Activated CD8-positive, alpha-beta memory T cell treated with anti-CD3 and anti-CD28 coated beads for 4 hours (primary cell): ENCODE results near the gene SLC25A38.

Source experiments
- DNase-seq, 2 donors: peaks; one replicate each; pipeline ENCODE4 v3.0.0-alpha.2; 2020; ENCODE audit warnings: low read depth in 2 of 2

Gene SLC25A38

DNA sequence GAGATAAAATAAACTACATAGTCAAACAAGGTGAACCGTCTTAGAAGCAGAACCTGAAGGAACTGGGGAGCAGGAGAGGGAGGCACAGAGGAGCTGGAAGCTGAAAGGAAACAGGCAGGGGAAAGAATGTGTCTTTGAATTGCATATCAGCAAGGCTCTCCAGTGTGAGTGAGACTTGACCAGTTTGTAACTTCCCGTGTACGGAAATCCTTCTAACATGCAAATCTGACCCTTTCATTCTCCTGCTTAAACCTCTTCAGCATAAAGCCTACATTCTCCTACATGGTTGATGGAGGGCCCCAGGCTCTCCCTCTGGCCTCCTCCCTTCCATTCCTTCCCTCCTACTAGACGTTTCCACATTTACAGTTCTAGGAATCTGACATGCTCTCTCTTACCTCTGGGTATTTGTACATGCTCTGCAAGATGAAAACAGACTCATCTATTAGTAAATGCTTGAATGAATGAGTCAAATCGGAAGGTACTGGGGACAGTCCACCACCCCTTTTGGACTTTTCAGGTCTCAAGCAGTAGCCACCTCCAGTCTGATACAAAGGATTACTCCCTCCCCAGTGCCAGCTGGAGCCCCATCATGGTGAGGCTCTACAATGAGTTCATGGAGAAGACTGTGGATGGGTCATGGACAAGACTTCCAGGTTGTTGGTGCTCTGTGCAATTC lies 6.1 kb upstream of the SLC25A38 start:
- DNase-seq, result no peak

DNA sequence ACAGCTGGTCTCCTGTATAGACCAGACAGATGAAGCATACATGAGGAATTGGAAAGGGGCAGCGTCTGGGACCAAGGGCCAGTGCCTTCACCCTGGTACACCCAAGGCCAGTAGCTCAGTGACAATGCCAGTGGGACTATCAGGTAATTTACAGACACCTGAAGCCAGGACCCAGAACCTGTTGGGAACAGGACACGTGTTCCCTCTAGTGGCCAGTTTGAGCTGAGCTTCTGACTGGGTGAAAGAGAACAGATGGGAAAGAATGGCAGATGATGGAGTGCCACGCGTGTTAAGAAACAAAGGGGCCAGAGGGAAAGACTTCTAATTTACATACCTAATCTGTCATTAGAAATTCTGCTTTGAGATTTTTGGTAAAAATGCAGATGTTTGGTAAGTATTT lies 5.1 kb upstream of the SLC25A38 start:
- peak in 1 of 2 donors; percentile 44 for DNase-seq

DNA sequence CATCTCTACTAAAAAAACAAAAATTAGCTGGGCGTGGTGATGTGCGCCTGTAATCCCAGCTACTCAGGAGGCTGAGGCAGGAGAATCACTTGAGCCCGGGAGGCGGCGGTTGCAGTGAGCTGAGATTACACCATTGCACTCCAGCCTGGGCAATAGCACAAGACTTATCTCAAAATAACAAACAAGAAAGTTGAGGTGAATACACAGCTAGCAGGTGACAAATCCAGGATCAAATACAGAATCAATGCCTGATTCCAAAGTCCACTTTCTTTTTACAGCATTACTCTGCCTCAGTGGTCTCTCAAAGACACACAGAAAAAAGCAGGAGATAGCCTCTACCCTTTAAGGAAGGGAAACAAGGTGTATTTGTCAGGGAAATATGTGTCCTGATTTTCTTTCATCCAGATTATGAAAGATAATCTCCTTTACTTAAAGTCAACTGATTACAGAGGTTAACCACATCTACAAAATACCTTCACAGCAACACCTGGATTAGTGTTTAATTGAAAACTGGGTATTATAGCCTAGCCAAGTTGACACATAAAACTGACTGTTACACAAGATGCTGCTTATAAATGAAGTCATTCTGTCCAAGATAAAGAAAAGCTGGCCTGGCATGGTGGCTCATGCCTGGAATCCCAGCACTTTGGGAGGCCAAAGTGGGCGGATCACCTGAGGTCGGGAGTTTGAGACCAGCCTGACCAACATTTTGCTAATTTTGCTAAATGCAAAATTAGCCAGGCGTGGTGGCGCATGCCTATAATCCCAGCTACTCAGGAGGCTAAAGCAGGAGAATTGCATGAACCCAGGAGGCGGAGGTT lies 4.0 kb upstream of the SLC25A38 start:
- DNase-seq, result no peak

DNA sequence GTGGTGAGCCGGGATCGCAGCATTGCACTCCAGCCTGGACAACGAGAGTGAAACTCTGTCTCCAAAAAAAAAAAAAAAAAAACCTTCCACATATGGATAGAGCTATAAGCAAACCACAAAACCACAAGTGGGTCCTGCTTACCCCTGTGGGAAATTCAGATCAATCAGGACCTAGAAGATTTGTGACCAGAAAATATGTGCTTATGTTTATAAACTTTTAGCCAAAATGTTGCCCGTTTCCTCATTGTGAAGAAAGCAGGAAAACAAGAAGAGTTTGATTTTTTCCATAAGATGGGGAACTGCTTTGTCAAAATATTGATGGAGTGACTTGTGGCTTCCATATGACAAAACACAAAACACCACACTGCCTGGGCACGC lies 3.4 kb upstream of the SLC25A38 start:
- DNase-seq, result no peak

DNA sequence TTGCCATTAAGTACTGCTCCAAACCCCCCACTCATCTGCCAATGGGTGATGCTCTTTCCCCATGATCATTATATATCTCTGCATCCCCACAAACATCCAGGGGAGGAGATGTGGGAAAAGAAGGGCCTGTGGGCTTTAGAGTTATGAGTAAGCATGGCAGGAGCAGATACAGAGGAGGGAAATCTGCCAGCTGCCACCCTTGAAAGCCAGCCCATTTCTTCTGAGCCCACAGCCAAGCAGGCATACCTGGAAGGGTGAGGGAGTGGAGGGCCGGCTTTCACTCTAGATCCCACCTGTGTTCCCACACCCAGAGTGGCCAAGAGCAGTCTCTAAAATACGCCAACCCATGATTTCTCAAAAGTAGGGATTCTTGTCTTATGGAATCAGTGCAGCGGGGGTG lies 1.7 kb upstream of the SLC25A38 start:
- DNase-seq, result no peak

DNA sequence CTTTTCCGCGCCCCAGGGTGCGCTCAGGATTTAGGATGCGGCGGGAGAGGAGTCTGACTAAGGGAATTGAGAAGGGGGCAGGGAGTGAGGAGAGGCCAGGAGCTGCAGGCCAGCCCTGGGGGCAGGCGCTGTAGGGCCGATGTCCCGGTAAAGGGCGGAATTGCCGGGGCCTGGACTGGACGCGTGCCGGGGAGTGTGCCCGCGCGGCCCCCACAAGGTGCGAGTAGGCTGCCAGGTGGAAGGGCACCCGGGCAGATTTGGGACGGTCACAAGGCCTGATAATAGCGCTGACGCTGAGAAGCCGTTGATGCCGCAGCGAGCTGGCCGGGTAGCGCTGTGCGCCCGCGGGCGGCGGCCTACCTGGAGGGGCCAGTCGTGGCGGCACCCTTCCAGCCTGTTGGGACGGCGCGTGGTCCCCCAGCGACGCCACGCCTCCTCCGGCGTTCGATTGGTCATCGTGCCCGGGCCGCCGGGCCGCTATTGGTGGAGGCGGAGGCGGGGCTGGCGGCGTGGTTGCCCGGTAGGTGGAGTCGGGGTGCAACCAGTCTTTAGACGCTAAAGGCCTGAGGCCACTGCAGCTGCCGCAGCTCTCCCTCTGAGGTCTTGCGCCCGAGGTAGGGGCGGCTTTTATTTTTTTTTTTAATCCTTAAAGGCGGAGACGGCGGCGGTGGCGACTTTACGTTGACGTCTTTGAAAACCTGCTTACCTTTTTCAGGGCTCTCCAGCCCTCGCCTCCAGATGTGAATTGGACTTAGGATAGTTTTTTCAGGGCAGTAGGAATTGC lies 903 bp downstream of the SLC25A38 start:
- peak; percentile 87 to 88 for DNase-seq

DNA sequence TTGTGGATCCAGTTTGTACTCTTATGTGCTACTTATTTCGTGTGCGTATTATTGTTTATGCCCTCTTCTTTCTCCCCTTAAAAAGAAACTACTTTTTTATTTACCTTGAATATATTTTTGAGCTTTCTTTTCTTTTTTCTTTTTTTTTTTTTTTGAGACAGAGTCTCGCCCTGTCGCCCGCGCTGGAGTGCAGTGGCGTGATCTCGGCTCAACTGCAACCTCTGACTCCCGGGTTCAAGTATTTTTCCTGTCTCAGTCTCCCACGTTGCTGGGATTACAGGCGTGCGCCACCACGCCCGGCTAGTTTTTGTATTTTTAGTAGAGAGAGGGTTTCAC lies 1.5 kb downstream of the SLC25A38 start:
- no peak for DNase-seq

DNA sequence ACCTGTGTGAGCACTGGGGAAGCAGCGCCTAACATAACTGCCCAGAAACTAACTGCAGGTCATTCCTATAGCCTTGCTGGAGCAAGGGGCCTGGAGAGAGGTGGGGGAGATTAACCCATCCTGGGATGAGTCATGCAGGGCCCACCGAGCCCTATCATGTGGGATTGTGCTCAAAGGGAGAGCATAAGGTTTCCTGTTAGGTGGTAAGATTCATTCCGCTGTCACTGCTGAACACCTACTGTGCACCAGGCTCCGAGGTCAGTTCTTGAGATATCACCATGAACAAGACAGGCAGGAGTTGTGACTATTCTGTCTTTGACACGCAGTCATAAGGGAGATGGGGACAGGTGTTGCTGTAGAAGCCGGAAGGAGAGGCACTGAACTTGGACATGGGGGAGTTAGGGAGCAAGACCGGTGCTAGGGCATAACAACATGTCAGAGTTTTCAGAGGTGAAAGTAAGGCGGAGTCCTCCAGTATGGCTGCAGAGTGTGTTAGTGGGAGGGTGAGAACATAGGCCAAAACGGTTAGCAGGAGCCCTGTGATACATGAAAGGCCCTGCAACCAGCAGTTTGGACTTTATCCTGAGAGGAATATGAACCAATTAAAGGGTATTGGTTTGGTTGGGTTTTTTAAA lies 2.4 kb downstream of the SLC25A38 start:
- no peak for DNase-seq

DNA sequence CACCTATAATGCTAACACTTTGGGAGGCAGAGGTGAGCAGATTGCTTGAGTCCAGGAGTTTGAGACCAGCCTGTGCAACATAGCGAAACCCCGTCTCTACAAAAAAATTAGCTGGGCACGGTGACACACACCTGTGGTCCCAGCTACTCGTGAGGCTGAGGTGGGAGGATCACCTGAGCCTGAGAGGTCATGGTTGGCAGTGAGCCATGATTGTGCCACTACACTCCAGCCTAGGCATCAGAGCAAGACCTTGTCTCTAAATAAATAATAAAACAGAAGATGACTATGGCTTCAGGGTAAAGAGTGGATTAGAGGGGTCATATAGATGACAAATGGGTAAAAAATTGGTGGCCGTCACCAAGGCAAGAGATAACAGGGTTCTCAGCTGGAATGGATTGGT lies 3.1 kb downstream of the SLC25A38 start:
- DNase-seq, result no peak

DNA sequence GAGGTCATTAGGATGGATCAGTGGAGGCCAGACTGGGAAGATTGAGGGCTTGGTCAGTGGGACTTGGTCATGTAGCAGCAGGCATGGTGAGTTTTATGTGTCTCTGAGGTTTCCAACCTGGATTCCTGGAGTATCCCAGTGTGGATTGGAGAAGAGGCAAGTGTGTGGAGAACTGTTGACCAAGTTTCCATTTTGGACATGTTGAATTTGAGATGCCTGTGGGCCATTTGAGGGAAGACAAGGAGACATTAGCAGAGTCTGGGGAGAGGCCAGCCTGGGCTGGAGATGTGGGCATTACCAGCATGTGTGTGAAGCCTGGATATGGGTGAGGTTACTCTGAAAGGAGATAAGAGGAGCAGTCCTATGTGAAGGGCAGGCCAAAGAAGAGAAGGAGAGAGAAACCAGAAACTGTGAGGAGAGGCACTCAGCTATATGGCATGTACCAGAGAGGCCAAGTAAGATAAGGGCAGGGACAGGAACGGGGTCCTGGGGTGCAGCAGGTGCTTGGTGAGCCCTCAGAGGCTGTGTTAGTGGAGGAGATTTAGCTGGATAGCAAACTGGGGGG lies 4.3 kb downstream of the SLC25A38 start:
- DNase-seq, result no peak

DNA sequence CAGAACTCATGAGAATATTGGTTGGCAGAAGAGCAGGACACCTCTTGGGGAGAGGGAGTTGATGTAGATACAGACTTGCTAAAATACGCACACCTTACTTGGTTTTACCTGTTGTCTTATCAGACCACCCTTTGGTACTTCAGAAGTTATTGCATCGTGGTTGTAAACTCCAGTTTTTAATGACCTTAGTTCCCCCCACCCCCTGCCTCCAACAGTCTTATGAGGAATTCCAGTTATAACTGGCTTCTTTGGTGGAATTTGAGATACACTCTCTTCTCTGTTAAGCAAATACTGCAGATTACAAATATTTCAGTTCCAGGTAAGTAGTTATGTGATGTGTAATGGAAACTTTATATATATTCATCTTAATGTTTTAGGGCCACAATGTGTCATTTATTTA lies 5.0 kb downstream of the SLC25A38 start:
- no peak for DNase-seq

DNA sequence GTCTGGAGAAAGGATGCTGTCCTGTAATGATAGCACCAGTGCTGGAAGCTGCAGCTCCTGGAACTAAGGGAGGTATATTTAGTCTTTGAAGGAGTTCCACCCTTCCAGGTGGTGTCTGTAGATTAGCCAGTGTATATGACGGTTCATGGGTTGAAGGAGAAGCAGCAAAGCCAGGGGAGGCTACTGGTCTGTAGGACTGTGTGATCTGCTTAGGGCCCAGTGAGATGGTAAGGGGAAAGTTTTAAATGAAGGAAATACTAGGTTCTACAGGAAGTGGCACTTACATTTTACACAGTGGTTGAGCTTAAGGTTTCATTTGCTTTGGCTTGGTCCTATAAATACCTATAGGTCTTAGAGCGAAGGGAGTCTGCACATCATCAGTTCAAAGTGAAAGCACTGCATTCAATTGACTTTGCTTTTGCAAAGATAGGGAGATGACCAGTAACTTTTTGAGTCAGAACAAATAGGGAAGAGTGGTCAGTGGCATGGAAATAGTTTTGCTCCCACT lies 5.6 kb downstream of the SLC25A38 start:
- DNase-seq, result no peak

DNA sequence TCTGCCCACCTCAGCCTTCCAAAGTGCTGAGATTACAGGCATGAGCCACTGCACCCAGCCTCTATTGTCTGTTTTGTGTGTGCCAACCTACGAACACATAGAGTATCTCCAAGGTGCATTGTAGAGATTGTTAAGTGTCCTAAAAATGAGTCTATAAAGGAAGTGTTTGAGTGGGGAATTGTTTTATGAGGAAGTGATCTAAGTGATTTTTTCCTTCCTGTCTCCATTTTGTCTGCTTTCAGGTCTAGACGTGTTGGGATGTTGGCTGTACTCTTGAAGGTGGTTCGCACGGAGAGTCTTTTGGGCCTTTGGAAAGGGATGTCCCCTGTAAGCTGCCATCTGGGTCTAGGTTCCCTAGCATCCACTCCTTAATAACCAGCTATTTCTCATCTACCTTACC lies 7.0 kb downstream of the SLC25A38 start:
- no peak for DNase-seq

DNA sequence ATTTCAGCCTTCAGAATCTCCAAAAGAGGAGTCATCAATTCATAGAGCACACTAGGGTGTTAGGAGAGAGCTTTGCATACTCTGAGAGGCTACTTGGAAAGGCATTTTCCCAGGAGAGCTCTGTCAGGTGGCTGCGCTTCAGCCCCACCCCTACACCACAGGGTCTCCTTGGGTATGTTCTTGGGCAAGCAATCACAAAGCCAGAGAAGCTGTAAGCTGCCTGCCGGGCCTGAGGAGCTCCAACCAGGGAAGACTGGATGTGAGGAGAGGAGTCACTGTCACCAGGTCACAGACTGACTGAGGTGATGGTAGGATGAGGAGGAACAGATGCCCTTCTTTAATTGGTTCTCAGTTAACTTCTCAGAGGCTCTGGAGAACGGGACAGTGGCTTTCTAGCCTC lies 13.5 kb downstream of the SLC25A38 start:
- DNase-seq, result no peak

DNA sequence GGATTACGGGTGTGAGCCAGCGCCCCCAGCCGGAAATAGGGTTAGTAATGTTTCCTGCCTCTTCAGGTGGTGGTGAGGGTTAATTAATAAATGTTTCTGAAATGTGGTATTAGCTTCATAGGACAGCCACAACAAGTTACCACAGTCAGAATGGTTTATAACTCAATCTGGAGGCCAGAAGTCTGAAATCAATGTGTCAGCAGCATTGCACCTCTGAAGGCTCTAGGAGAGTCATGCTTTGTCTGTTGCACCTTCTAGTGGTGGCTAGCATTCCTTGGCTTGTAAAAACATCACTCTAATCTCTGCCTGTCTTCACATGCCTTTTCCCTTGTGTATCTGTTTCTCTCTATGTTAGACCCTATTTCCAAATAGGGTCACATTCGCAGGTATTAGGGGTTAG lies 15.5 kb downstream of the SLC25A38 start:
- no peak for DNase-seq

DNA sequence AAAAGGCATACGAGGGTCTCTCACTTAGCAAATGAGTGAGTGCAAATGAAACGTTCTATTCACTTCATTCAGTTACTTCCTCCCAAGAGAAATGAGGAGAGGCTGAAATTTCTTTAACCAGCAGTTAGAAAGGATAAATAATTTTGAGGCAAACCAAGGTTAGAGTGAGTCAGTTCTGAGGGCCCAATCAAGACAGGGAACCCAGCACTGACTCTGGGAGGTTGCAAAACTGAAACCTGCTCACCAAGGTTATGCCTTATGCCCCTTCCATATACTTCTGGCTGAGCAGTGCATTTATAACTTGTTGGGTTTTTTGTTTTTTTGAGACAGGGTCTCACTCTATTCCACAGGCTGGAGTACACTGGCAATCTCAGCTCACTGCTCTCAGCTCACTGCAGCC lies 18.8 kb downstream of the SLC25A38 start:
- no peak for DNase-seq

DNA sequence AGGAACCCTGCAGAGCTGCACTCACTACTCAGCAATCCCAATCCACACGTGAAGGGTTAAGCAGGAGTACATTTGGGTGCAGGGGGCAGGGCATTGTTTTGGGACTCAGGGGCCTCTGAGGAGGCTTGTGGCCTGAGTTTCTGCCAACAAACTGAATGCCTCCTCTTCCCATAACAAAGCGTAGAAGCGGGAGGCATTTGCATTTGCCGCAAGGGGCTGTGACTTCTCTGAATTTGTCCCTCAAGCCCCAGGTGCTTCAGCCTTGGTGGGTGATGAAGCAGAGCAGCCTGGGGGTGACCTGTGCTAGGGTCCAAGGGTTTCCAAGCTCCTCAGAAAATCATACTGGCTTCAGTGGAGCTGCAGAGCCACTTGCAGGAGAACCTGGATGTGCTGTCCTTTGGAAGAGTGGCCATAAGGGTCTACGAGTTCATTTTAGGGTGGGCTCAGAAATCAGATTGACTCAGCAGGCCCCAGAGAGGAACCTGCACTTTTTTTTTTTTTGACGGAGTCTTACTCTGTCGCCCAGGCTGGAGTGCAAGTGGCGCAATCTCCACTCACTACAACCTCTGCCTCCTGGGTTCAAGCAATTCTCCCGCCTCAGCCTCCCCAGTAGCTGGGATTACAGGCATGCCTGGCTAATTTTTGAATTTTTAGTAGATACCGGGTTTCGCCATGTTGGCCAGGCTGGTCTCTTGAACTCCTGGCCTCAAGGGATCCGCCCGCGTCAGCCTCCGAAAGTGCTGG lies 21.9 kb downstream of the SLC25A38 start:
- DNase-seq, result no peak

DNA sequence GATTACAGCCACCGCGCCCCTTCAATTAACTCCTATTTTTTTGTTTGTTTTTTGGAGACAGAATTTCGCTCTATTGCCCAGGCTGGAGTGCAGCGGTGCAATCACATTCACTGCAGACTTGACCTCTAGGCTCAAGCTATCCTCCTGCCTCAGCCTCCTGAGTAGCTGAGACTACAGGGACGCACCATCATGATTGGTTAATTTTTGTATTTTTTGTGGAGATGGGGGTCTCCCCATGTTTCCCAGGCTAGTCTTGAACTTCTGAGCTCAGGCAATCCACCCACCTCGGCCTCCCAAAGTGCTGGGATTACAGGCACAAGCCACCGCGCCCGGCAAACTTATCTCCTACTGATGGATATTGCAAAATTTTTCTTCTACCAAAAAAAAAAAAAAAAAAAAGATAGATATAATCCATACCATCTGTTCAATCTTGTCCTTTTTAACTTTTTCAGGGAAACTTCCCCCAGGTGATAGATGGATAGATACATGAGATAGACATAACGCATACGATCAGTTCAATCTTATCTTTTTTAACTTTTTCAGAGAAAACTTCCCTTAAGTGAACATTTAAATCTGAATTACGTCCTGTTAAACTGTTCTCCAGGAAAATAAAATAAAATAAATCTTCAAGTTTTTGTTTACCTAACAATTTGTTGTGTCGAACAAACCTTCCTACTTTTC lies 22.7 kb downstream of the SLC25A38 start:
- DNase-seq, result no peak

DNA sequence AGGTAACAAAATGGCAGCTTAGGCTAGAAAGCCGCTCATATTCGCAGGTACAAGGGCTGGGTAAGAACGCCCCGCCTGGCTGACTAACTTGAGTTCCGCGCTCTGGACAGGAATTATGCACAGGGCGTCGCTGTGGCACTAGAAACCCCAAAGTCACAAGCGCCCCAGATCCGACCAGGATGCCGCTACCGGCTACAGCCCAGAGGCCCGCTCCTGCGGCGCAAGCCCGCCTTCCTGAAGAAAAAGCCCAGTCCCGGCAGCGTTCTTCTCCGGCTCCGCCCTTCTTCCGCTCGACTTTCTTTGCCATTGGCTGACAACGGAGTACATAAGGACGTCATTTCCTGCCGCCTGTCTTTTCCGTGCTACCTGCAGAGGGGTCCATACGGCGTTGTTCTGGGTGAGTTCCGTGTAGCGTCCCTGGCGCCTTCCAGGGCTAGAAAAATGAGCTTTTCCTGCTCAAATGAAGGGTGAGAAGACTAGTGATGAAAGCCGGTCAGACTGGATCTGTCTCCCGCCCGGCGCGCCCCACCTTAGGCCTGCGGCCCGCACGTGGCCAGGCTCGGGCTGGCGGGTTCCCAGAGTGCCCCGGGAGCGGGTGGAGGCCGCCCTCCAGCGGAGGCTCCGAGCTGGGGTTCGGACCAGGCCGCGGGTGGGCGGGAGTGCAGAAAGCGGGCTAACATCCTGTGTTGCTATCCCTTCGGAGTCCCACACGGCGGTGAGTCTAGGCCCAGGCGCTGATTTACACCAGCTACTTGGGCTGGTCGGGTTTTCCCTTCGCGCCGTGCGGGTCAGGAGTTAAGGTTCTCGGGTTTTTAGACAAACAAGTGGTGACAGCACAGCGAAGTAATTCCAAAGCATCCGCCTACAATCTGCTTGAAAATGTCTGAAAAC lies 23.4 kb downstream of the SLC25A38 start, which contains the start of gene RPSA:
RPSA (plus strand) TSS at position 353 of the 891 bp plus-strand sequence. CDS start 934 bp downstream, outside the sequence.
- peak; percentile 88 to 91 for DNase-seq
